HL-60/S4 treated with phorbol 12-myristate 13-acetate at 8.2 ng/mL for 4 days and 3 days (cell line): Measurements from ENCODE around the gene EHF.

ENCODE experiments used
- in situ Hi-C: fragments of 300-500 bp; cut with MboI; formaldehyde crosslinking; loops from 2 replicates; pipeline ENCODE4 v1.15.0; 2022; ENCODE audit warnings: low sequenced_read_pairs

The EHF gene

GRCh38 chr11:34641456-34641855 lies 20.6 kb downstream of the EHF start:
- in situ Hi-C loops = no loop called here

- in situ Hi-C loops = no loop called here
These were observed 21.2 kb downstream of the EHF start for GRCh38 chr11:34642001-34642554.

- in situ Hi-C loops = no loop called here
These were observed 22.0 kb downstream of the EHF start for GRCh38 chr11:34642873-34643272.

- in situ Hi-C loops = no loop called here
These were observed 22.4 kb downstream of the EHF start for GRCh38 chr11:34643311-34643710.

GRCh38 chr11:34643846-34644245 lies 23.0 kb downstream of the EHF start:
- in situ Hi-C loops = no loop called here

GRCh38 chr11:34644669-34645406 lies 23.9 kb downstream of the EHF start:
- in situ Hi-C loops = no loop called here

- in situ Hi-C loops = no loop called here
These were observed 25.5 kb downstream of the EHF start for GRCh38 chr11:34646431-34646830.

- in situ Hi-C loops = no loop called here
These were observed 26.2 kb downstream of the EHF start for GRCh38 chr11:34647131-34647530.

GRCh38 chr11:34647532-34647931 lies 26.6 kb downstream of the EHF start:
- in situ Hi-C loops = no loop called here

GRCh38 chr11:34648036-34648435 lies 27.1 kb downstream of the EHF start:
- in situ Hi-C loops = no loop called here

- in situ Hi-C loops = no loop called here
These were observed 28.7 kb downstream of the EHF start for GRCh38 chr11:34649597-34649996.

- in situ Hi-C loops = no loop called here
These were observed 29.6 kb downstream of the EHF start for GRCh38 chr11:34650528-34650927.

GRCh38 chr11:34651551-34651950 lies 30.7 kb downstream of the EHF start:
- in situ Hi-C loops = no loop called here

GRCh38 chr11:34652191-34652973 lies 31.5 kb downstream of the EHF start:
- in situ Hi-C loops = no loop called here

- in situ Hi-C loops = no loop called here
These were observed 32.1 kb downstream of the EHF start for GRCh38 chr11:34653031-34653430.

GRCh38 chr11:34653851-34654482 lies 33.1 kb downstream of the EHF start:
- in situ Hi-C loops = no loop called here

GRCh38 chr11:34654483-34655334 lies 33.8 kb downstream of the EHF start:
- in situ Hi-C loops = no loop called here

- in situ Hi-C loops = no loop called here
These were observed 34.6 kb downstream of the EHF start for GRCh38 chr11:34655335-34656008.

- in situ Hi-C loops = no loop called here
These were observed 35.3 kb downstream of the EHF start for GRCh38 chr11:34656062-34656720.
